GM21717 (cell line): ENCODE results near the gene C7orf33.

ENCODE experiments used
- ATAC-seq: cut with Tn5 transposase; IDR thresholded peaks from one replicate; pipeline ENCODE4 v1.9.1; 2021; ENCODE audit warnings: mild to moderate bottlenecking, moderate library complexity; ENCODE audit not compliant: unreplicated experiment

The C7orf33 gene

DNA sequence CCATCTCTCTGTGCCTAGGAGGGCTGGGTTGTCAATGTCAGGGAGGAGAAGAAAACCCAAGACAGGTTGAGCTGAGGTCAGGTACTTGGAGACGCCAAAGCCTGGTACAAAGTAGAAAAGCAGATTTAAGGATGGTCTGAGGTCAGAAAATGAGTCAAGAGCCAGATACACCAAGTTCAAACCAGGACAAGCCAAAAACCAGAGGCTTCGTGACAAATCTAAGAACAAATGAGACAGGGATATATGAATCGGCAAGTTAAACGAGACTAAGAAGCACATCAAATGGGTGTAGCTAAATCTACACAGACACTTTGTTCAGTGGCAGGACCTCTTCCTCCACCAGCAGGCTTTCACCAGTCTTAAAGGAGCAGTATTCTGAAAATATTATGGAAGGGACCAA is 34.2 kb downstream of the C7orf33 start:
- ATAC-seq: no peak

DNA sequence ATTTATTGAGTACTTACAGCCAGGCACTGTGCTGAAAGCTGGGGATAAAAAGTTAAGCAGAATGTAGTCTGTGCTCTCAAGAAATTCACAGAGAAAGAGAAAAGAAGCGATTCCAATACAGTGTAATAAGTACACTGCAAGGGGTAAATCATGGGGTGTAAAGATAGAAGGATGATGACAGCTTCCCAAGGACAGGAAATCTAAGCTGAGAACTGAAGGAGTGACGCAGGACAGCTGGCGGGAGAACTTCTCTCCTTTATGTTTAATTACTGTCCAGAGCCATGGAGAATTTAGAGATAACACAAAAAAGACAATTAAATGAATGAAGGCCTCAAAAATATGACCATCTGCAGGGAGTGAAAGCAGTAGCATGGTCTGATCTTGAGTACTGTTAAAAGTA is 34.8 kb downstream of the C7orf33 start:
- no peak for ATAC-seq

DNA sequence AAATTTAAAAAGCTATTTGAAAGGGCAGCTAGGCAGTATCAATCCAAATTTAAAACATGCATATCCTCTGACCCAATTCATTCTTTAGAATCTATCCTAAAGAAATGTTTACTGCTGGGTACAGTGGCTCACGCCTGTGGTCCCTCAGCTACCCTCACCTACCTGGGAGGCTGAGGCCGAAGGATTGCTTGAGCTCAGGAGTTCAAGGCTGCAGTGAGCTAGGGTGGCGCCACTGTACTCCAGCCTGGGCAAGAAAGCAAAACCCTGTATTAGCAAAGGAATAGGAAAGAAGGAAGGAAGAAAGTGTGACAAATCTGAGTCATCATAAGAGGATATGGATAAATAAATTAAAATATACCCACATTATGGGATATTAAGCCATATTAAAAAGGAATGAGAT is 36.3 kb downstream of the C7orf33 start:
- no peak for ATAC-seq

DNA sequence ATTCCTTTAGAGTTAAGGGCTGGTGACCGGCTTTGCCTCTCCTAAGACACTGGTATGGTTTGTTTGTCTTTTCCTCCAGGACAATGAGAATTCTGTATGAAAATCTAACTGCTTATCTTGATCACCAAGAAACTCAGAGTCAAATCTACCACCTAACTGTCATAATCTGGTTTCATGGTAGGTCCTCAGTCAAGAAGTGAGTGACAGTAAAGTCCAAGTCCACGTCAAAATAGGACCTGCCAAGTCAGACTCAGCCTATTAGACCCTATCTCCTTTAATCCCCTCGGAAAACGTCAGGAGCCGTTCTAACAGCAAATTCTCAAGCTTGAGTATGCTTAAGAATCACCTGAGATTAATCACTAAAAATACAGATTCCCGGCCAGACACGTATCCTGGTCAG is 37.4 kb downstream of the C7orf33 start:
- ATAC-seq: no peak

DNA sequence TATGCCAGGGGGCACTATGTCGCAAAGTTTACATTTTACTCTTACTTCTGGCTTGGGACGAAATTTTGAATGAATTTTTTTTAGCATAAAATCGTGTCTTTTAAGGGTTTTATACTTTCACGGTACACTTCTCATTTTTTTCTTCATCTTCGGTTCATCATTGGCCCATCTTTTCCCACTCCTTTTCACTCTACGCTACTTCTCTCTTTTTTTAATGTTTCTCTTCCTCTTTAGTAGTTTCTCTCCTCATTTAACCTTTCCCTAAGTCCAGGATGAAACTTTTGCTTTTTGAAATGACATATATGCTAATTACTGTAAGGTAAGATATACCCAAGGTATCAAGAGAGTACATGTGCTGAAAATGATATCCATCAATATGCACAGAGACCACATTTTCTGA is 39.5 kb downstream of the C7orf33 start:
- no peak for ATAC-seq

DNA sequence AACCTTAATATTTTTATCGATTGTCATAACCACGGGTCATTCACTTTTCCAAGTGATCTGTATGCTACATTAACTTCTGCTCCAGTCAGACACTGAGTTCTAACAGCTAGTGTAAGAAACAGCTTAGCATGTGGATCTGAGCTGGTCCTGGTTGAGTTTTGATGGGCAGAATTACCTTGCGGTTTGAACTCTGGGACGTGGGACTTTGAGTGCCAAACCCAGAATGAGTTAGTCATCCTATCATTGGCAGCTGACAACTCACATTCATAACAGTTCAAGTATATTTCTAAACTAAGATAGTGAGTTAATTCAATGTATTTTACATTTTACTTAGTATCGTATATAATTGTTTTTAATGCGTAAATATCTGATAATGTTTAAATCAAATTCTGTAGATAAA is 43.2 kb downstream of the C7orf33 start:
- no peak for ATAC-seq

DNA sequence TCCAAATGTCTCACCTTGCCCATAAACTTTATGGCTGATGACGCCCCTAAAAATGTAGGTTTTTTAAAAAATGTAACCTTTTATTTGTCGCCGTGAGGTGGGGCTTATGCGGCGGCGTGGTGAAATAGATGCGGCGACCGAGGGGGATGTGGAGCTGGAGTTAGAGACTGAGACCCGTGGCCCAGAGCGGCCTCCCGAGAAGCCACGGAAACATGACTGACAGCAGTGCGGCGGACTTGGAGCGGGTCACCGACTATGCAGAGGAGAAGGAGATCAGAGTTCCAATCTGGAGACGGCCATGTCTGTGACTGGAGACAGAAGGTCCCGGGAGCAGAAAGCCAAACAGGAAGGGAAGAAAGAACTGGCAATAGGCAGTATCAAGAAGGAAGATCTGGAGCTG is 46.5 kb downstream of the C7orf33 start:
- ATAC-seq: no peak

DNA sequence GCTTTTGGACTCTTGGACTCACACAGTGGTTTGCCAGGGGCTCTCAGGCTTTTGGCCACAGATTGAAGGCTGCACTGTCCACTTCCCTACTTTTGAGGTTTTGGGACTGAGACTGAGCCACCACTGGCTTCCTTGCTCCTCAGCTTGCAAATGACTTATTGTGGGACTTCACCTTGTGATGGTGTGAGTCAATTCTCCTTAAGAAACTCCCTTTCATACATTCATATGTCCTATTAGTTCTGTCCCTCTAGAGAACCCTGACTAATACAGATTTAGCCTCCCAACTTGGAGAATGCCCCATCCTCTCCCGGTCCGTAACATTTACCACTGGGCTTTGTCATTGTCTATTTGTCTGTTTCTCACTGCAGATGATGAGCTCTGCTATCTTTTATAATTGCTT is 55.3 kb downstream of the C7orf33 start:
- ATAC-seq: no peak

DNA sequence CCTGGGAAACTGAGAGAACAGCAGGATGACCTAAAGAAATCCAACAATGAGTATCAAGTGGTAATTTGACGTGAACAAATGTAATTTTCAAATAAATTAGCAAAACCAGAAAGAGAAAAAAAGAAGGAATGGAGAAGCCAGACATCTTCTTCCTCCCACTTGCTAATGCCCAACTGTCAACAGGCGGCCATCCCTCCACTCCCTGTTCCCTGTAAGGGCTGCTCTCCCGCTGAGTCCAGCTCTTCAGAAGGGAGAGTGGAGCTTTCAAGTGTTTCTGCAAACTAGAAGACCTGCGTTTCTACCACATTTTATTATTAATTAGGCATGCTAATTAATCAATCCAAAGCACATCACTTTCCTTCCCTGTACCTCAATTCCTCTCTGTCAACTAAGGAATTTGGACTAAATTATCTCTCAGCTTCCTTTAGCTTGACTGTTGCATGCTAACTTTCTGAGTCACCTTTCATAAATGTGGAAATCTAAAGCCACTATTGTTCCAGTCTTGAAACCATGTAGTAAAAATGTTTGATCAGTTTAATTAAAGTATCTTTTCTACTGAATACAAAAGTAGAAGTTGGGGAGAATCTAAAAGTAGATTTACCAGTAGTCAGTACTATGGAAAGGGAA is 59.8 kb downstream of the C7orf33 start:
- no peak for ATAC-seq

DNA sequence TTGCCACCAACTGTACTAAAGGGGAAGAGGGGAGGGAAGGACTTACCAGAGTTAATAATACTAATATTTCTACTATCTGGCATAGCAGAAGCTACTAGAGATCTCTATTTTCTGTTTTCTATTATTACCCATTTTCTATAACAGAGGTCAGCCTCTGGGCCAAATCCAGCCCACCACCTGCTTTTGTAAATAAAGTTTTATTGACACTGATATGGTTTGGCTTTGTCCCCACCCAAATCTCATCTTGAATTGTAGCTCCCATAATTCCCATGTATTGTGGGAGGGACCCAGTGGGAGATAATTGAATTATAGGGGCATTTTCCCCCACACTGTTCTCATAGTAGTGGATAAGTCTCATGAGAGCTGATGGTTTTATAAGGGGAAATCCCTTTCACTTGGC is 62.2 kb downstream of the C7orf33 start:
- ATAC-seq: no peak

DNA sequence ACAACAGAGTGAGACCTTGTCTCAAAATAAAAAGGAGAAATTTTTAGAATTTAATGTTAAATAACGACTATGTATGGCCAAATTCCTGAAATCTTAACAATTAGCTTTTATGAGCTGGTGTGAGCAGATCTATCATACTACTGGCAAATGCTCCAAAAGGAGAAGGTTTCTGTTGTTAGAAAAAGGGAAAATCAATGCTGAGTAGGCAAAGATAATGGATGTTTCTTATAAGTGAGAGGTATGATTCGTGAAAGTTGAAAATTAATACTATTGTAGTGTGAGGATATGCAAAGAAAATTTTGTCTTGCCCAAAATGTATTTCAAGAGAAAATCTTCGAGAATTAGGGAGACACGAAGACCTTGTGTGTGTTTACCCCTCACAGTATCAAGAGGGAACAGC is 67.4 kb downstream of the C7orf33 start:
- no peak for ATAC-seq

DNA sequence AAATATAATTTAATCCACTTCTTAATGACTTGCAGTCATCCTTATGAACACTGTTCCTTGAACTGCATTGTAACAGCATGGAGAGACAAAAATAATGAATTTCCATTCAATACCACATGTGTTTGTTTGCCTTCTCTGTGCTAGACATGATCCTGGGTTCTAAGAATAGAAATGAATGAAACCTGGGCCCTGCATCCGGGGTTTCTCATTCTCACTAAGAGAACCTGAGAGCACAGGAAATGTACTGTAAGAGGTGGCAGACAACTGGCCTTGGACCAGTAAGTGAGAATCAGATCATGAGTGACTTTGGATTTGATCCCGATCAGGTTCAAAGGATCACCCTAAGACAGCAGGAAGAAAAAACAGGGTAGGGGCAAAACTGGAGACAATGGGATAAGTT is 70.9 kb downstream of the C7orf33 start:
- no peak for ATAC-seq

DNA sequence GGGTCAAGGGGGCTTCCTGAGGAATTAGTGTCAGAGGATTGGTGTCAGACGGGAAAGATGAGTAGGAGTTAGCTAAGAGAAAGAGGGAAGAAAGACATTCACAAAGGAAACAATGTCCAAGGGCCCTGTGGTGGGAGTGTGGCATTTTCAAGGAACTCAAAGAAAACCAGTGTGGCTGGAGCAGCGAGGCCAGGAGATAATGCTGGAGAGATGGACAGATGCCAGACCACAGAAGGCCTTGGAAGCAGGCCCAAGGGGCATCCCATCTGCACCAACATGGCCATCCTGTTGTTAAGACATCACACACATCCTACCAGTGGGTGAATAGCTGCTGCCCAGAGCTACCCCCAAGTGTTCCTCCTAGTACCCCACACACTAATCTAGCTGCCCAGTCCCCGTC is 72.1 kb downstream of the C7orf33 start:
- no peak for ATAC-seq

DNA sequence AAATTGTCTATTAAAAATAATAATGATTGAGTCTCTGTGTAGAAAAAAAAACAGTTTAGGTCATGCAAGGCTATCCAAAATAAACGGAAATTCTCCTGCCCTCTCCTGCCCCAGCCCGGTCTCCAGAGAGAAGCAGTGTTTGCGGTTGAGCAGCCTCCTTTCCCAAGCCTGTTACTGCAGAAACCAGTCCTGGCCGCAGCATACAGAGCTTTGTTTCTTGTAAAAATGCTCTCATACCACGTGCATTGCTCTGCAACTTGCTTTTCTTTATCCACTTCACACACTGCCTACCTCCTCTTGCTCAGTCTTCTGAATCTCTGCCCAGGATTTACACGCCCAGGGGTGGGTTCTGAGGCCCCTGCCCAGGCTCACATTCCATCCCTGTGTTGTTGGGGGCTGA is 73.8 kb downstream of the C7orf33 start:
- ATAC-seq: no peak

DNA sequence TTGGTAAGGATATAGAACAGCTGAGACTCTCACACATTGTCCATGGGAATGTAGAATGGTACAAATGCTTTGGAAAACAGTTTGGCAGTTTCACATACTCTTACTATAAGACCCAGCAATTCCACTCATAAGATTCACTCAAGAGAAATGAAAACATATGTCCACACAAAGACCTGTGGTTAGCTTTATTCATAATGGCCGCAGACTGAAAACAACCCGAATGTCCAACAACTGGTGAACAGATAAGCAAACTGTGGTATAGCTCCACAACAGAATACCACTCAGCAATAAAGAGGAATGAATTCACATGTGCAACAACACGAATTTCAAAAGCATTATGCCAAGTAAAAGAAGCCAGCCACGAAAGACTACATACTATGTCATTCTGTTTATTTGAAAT is 74.7 kb downstream of the C7orf33 start:
- ATAC-seq: no peak
